HuH-7.5 (cell line): ENCODE measurements around the gene GEN1.
A peak's percentile ranks its signal among the peaks of the same experiment; 100 is the strongest.
"Not testable (repeated sequence)": the region's sequence is repeated elsewhere in the genome, so short reads cannot be mapped to it uniquely, and the experiment has no call there.

Experiments
- DNase-seq: peaks from one replicate; pipeline ENCODE4 v3.0.0; 2011; ENCODE audit warnings: low spot score

Gene GEN1

DNA sequence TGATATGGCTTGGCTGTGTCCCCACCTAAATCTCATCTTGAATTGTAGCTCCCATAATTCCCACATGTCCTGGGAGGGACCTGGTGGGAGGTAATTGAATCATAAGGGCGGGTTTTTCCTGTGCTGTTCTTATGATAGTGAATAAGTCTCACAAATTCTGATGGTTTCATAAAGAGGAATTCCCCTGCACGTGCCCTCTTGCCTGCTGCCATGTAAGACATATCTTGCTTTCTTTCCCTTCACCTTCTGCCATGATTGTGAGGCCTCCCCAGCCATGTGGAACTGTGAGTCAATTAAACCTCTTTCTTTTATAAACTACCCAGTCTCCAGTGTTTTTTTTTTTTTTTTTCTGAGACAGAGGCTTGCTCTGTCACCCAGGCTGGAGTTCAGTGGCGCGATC is 69.7 kb downstream of the GEN1 start:
- DNase-seq, result not testable (repeated sequence)

- no peak for DNase-seq
Measured at GRCh38 chr2:17827316-17827715, 73.4 kb downstream of the GEN1 start.

GRCh38 chr2:17827785-17828184 is 73.8 kb downstream of the GEN1 start:
- DNase-seq, result no peak

- DNase-seq, result peak; percentile 69
Measured at GRCh38 chr2:17830053-17831034, 76.4 kb downstream of the GEN1 start.

DNA sequence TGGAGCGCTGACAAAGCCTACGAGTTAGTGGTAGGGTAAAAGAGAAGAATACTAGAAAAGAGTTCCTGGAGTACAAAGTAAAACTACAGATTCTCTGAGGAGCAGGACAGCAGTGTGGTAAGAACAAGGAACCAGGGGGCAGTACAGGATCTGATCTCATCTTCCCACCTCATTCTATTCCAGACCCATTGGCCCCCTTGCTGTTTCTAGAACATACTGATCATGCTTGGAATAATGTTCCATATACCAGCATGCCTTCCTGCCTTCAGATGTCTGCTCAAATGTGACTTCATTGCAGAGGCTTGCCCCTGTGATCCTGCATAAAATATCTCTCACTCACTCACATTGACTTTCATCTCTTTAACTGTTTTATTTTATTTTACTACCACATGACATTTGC is 81.6 kb downstream of the GEN1 start:
- no peak for DNase-seq
